HepG2 (cell line): ENCODE measurements around the gene SPDYE17. TPM values are rescaled to one million over a fixed set of nuclear protein-coding genes. Genes with fewer than 3 reads are reported as not detected.
"Not testable (repeated sequence)": the region's sequence is repeated elsewhere in the genome, so short reads cannot be mapped to it uniquely, and the experiment has no call there.

Source experiments
- ATAC-seq: fragments of 200-7000 bp; cut with Tn5 transposase; 3 replicates; pipeline ENCODE4 v1.9.1; 2020; ENCODE audit warnings: mild to moderate bottlenecking, moderate library complexity
- Bru-seq: library from RNA; stranded (reverse); fragments of 400-500 nt; gene quantifications from one replicate; lab custom pipeline; 2021; lab: Mats Ljungman, UMichigan
- BruChase-seq, 2 experiments: library from RNA; stranded (reverse); fragments of 400-500 nt; gene quantifications; one replicate each; lab custom pipeline; 2021; lab: Mats Ljungman, UMichigan
- BruUV-seq: library from RNA; stranded (reverse); fragments of 400-500 nt; replicated peaks from 2 replicates; lab custom pipeline; 2021; lab: Mats Ljungman, UMichigan
- CTCF ChIA-PET: fragments of 300-600 bp; formaldehyde crosslinking; extraction: SDS; loops from one replicate; lab custom pipeline; 2021; ENCODE audit warnings: low total read pairs, inconsistent platforms, low intra/inter-chr PET ratio; lab: Yijun Ruan, JAX
- POLR2A ChIA-PET: fragments of 350-600 bp; sonication (Branson Sonifier 250); formaldehyde crosslinking; loops from one replicate; lab custom pipeline; 2020; ENCODE audit warnings: antibody characterized with exemption, inconsistent platforms; lab: Yijun Ruan, JAX
- DNase-seq: peaks from one replicate; pipeline ENCODE4 v3.0.0-alpha.2; 2015; ENCODE audit warnings: low spot score
- FAIRE-seq: peaks from 3 replicates; lab custom pipeline; 2011; peaks lifted over from hg19 to GRCh38; lab: Jason Lieb, UNC
- H2AFZ ChIP-seq: one replicate; pipeline ENCODE4 v1.6.1; 2011; ENCODE audit warnings: low read length, inconsistent platforms
- H3K27ac ChIP-seq: fragments of 300-600 bp; 3 replicates; pipeline ENCODE4 v1.8.0; 2011; ENCODE audit warnings: mixed run types, mild to moderate bottlenecking, mixed read lengths, low read length, inconsistent platforms; ENCODE audit not compliant: insufficient read depth; ENCODE audit errors: extremely low read length
- H3K27me3 ChIP-seq, 2 experiments: fragments of 200-600 bp in 1 of 2; 2 replicates in 1 of 2; 3 replicates in 1 of 2; pipeline versions ENCODE4 v1.6.0 to v1.8.0; 2011; ENCODE audit warnings: low read length in 2 of 2, mild to moderate bottlenecking in 2 of 2, moderate library complexity in 2 of 2, inconsistent platforms in 1 of 2; ENCODE audit not compliant: insufficient read depth in 2 of 2, control insufficient read depth in 1 of 2
- H3K36me3 ChIP-seq, 2 experiments: fragments of 200-600 bp in 1 of 2; replicated peaks in 1 of 2; 2 replicates in 1 of 2; 3 replicates in 1 of 2; pipeline versions ENCODE4 v1.5.1 to v1.8.0; 2011; ENCODE audit warnings: low read length in 2 of 2, inconsistent platforms in 1 of 2; ENCODE audit not compliant: insufficient read depth in 2 of 2, control insufficient read depth in 1 of 2
- H3K4me1 ChIP-seq: 2 replicates; pipeline ENCODE4 v1.5.1; 2012; ENCODE audit warnings: low read length, inconsistent platforms; ENCODE audit not compliant: insufficient read depth
- H3K4me2 ChIP-seq: 2 replicates; pipeline ENCODE4 v1.6.0; 2011; ENCODE audit warnings: low read depth, low read length, inconsistent platforms
- H3K4me3 ChIP-seq, 3 experiments: fragments of 200-600 bp in 1 of 3; sonication (generic), shearing (Covaris generic) in 1 of 3; replicated peaks in 1 of 3; 2 replicates each; pipeline ENCODE4 v1.5.1; 2011 to 2016; ENCODE audit warnings: low read length in 3 of 3, inconsistent platforms in 2 of 3, low read depth in 2 of 3, mild to moderate bottlenecking in 2 of 3, control low read depth in 1 of 3, mixed read lengths in 1 of 3; ENCODE audit not compliant: insufficient read depth in 1 of 3
- H3K79me2 ChIP-seq: one replicate; pipeline ENCODE4 v1.6.1; 2011; ENCODE audit warnings: low read length, inconsistent platforms; ENCODE audit not compliant: insufficient read depth
- H3K9ac ChIP-seq: 2 replicates; pipeline ENCODE4 v1.6.0; 2011; ENCODE audit warnings: mild to moderate bottlenecking, low read depth, low read length, inconsistent platforms; ENCODE audit not compliant: insufficient read depth
- H3K9me3 ChIP-seq: 2 replicates; pipeline ENCODE4 v1.5.1; 2012; ENCODE audit warnings: mild to moderate bottlenecking, low read length
- H4K20me1 ChIP-seq: 2 replicates; pipeline ENCODE4 v1.6.0; 2011; ENCODE audit warnings: inconsistent platforms, mild to moderate bottlenecking, low read length, moderate library complexity; ENCODE audit not compliant: insufficient read depth
- FOXA1 ChIP-seq, 2 experiments: fragments of 450-650 bp in 1 of 2; sonication (generic) in 1 of 2; formaldehyde crosslinking in 1 of 2; IDR thresholded peaks; 2 replicates each; pipeline versions ENCODE4 v1.4.0 to v1.6.1; 2016 to 2020; ENCODE audit warnings: missing genetic modification reagents in 1 of 2
- GATAD2A ChIP-seq: IDR thresholded peaks from 2 replicates; pipeline ENCODE4 v1.6.1; 2016
- WGBS: methylation state at CpG from one replicate; pipeline ENCODE4 v1.1.6; 2017; ENCODE audit warnings: low lambda C conversion rate; 5-methylcytosine and 5-hydroxymethylcytosine counted together
- in situ Hi-C: cut with HindIII; loops from 2 replicates; pipeline ENCODE4 v1.10.0; 2017; ENCODE audit warnings: low pct_unique_long_range_greater_than_20kb; ENCODE audit not compliant: extremely low pct_ligation_motif_present
- intact Hi-C: fragments of 100-400 bp; cut with micrococcal nuclease; formaldehyde crosslinking; loops from one replicate; pipeline ENCODE4 v1.10.0; 2022; ENCODE audit not compliant: unreplicated experiment
- long read RNA-seq, 2 experiments: library from RNA in 1 of 2; library from polyadenylated mRNA in 1 of 2; stranded (forward) in 1 of 2; unstranded in 1 of 2; transcript quantifications; one replicate each; pipeline ENCODE4 v2.0.0, GENCODE V29; 2019 to 2022
- polyA minus RNA-seq, 3 experiments: library from RNA; depleted of rRNA, polyadenylated mRNA; stranded (reverse); fragments of >200 nt; gene quantifications; 2 replicates each; pipeline ENCODE4 v1.2.3, GENCODE V29; 2011; ENCODE audit warnings: low replicate concordance in 1 of 3
- polyA plus RNA-seq, 8 experiments: library from polyadenylated mRNA; depleted of rRNA in 3 of 8; stranded (reverse) in 7 of 8; unstranded in 1 of 8; fragments of >200 nt; fragmentation: Illumina TruSeq in 4 of 8; extraction: Trizol in 4 of 8; gene quantifications; 2 replicates each; pipeline versions ENCODE4 v1.2.1 to v1.2.3, GENCODE V29; 2011 to 2016; ENCODE audit warnings: low read depth in 4 of 8, missing spikeins in 1 of 8, mixed read lengths in 1 of 8; ENCODE audit not compliant: insufficient read depth in 1 of 8
- total RNA-seq, 5 experiments: library from RNA; depleted of rRNA; stranded (reverse); fragments of >200 nt; fragmentation: Illumina TruSeq; extraction: Trizol; gene quantifications; 2 replicates each; pipeline ENCODE4 v1.2.3, GENCODE V29; 2016; ENCODE audit warnings: low read depth in 1 of 5

Gene SPDYE17
- total RNA-seq (2016; rRNA removed; fragmentation: Illumina TruSeq; extraction: Trizol) = not detected in 2 replicates
- not detected in 2 replicates for total RNA-seq (2016; cell fraction: cytosol; rRNA removed; fragmentation: Illumina TruSeq; extraction: Trizol; ENCODE audit: low read depth)
- total RNA-seq (2016; cell fraction: insoluble cytoplasmic fraction; rRNA removed; fragmentation: Illumina TruSeq; extraction: Trizol) = not detected in 2 replicates
- total RNA-seq (2016; cell fraction: membrane; rRNA removed; fragmentation: Illumina TruSeq; extraction: Trizol) = not detected in 2 replicates
- not detected in 2 replicates for total RNA-seq (2016; cell fraction: nucleus; rRNA removed; fragmentation: Illumina TruSeq; extraction: Trizol)
- not detected in 2 replicates for polyA plus RNA-seq (2011; rRNA removed)
- polyA plus RNA-seq (2011; cell fraction: cytosol; rRNA removed) = not detected in 2 replicates
- not detected in 2 replicates for polyA plus RNA-seq (2011; cell fraction: nucleus; rRNA removed)
- polyA plus RNA-seq (2012) = not detected in 2 replicates
- polyA plus RNA-seq (2016; cell fraction: cytosol; fragmentation: Illumina TruSeq; extraction: Trizol; ENCODE audit: low read depth) = not detected in 2 replicates
- polyA plus RNA-seq (2016; cell fraction: insoluble cytoplasmic fraction; fragmentation: Illumina TruSeq; extraction: Trizol; ENCODE audit: low read depth) = not detected in 2 replicates
- polyA plus RNA-seq (2016; cell fraction: membrane; fragmentation: Illumina TruSeq; extraction: Trizol; ENCODE audit: low read depth) = not detected in 2 replicates
- polyA plus RNA-seq (2016; cell fraction: nucleus; fragmentation: Illumina TruSeq; extraction: Trizol; ENCODE audit: insufficient read depth, low read depth) = not detected in 2 replicates
- polyA minus RNA-seq (2011; rRNA and poly(A)+ RNA removed; ENCODE audit: low replicate concordance) = not detected in 2 replicates
- not detected in 2 replicates for polyA minus RNA-seq (2011; cell fraction: cytosol; rRNA and poly(A)+ RNA removed)
- not detected in 2 replicates for polyA minus RNA-seq (2011; cell fraction: nucleus; rRNA and poly(A)+ RNA removed)
- not detected for Bru-seq, nascent RNA
- not detected for BruChase-seq, experiment 1, labeled RNA remaining after a 6-hour chase
- BruChase-seq, experiment 2, labeled RNA remaining after a 2-hour chase = percentile 11 among the genes with signal in this experiment
- long read RNA-seq, experiment 1 = 0 reads
- long read RNA-seq, experiment 2 = 0 reads

- CTCF ChIA-PET, BruUV-seq, H2AFZ ChIP-seq, H3K27me3 ChIP-seq, POLR2A ChIA-PET, in situ Hi-C loops, H3K9ac ChIP-seq, H4K20me1 ChIP-seq, H3K4me2 ChIP-seq, FAIRE-seq, H3K79me2 ChIP-seq, H3K36me3 ChIP-seq, H3K4me1 ChIP-seq, intact Hi-C loops, H3K27ac ChIP-seq, H3K9me3 ChIP-seq, ATAC-seq, DNase-seq, H3K4me3 ChIP-seq: not testable (repeated sequence)
- WGBS = 94% methylated on average over 8 of the region's 8 CpGs
These were observed at the start of gene SPDYE17 for GRCh38 chr7:77032261-77032660. Gene SPDYE17, minus strand, starts transcription at chr7:77032361. Its CDS starts 1,791 bp downstream, at chr7:77030570.

- in situ Hi-C loops, H3K27ac ChIP-seq: not testable (repeated sequence)
These were observed 48.1 kb upstream of the SPDYE17 start for GRCh38 chr7:77080236-77080635.

GRCh38 chr7:77079624-77080023, 47.5 kb upstream of the SPDYE17 start:
- H3K36me3 ChIP-seq, CTCF ChIA-PET, H3K9me3 ChIP-seq, H3K79me2 ChIP-seq, H3K9ac ChIP-seq, FAIRE-seq, H3K27me3 ChIP-seq, ATAC-seq, intact Hi-C loops, H2AFZ ChIP-seq, H3K4me3 ChIP-seq, DNase-seq, H3K27ac ChIP-seq, POLR2A ChIA-PET, H4K20me1 ChIP-seq, H3K4me2 ChIP-seq, in situ Hi-C loops, H3K4me1 ChIP-seq, BruUV-seq: not testable (repeated sequence)
- 91% methylated on average over 5 of the region's 5 CpGs for WGBS

More at GRCh38 chr7:77080236-77080635, 48.1 kb upstream of the SPDYE17 start:
- POLR2A ChIA-PET; DNase-seq; BruUV-seq; H3K9me3 ChIP-seq; H3K79me2 ChIP-seq; H3K4me1 ChIP-seq; H3K9ac ChIP-seq; H3K27me3 ChIP-seq; H2AFZ ChIP-seq; H3K4me2 ChIP-seq; CTCF ChIA-PET; H3K4me3 ChIP-seq; H4K20me1 ChIP-seq; H3K36me3 ChIP-seq; intact Hi-C loops; TF ChIP-seq FOXA1 (IDR thresholded peaks at IDR 0.05): not testable (repeated sequence)
- TF ChIP-seq GATAD2A (CRISPR knock-in tag) (peak; percentile 45; the same call in 1 of the 2 replicates), FOXA1 (CRISPR knock-in tag; IDR thresholded peaks at IDR 0.05) (peak; percentile 37; the same call in 1 of the 2 replicates)
- ATAC-seq (peak; percentile 89), FAIRE-seq (peak; percentile 78)
- 0% methylated on average over 2 of the region's 2 CpGs for WGBS
